Mammary epithelial cell (primary cell): ENCODE data around the gene SHANK3.

Experiments used
- CTCF ChIP-seq, 2 donors: IDR thresholded peaks in 1 of 2; conservative IDR thresholded peaks in 1 of 2; 2 replicates each; pipeline ENCODE4 v1.5.1; 2011 to 2012; ENCODE audit warnings: inconsistent platforms in 2 of 2, low read length in 2 of 2, mild to moderate bottlenecking in 2 of 2, control low read depth in 1 of 2, low read depth in 1 of 2; ENCODE audit not compliant: insufficient read depth in 1 of 2; ENCODE audit errors: extremely low read depth in 1 of 2
- EZH2 ChIP-seq: IDR thresholded peaks from 2 replicates; pipeline ENCODE4 v1.6.1; 2012; ENCODE audit warnings: low read length, inconsistent platforms, borderline replicate concordance

DNA sequence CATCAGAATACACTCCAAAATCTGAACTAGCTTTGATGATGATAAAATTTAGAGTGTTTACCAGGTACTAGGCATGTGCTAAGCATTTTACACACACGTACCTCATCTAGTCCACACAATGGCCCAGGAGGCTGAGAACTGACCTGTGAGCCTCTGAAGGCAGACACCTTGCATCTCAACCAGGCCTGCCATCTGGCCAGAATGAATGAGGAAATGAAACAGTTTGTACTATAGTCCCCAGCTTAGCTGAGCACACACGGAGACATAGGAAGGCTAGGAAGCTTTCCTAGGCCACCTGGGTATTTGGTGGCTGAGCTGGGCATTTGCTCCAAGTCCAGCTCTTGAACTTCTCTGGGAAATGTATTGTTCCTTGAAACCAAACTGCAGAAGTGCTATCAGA is 6.9 kb upstream of the SHANK3 start:
- TF ChIP-seq CTCF (conservative IDR thresholded peaks at IDR 0.05 in 1 of 2, IDR thresholded peaks at IDR 0.05 in 1 of 2; ENCODE audit: extremely low read depth in 1 of 2, insufficient read depth in 1 of 2, low read depth in 1 of 2, low read length in 2 of 2) (no peak), EZH2 (no peak)
